H1 (cell line): Measurements from ENCODE around the gene CYB5R3. TPM values are rescaled to one million over a fixed set of nuclear protein-coding genes. Genes with fewer than 3 reads are reported as not detected.

Experiments
- CTCF ChIA-PET: fragments of 300-600 bp; sonication (Branson Sonifier 250); formaldehyde crosslinking; loops from one replicate; lab custom pipeline; 2021; ENCODE audit not compliant: partially characterized antibody; lab: Charles Lee
- POLR2A ChIA-PET: fragments of 300-600 bp; sonication (Branson Sonifier 250); formaldehyde crosslinking; loops from one replicate; lab custom pipeline; 2021; ENCODE audit warnings: inconsistent platforms; ENCODE audit not compliant: partially characterized antibody; lab: Charles Lee
- DNase-seq, 2 experiments: peaks; one replicate each; pipeline versions ENCODE4 v3.0.0 to v3.0.0-alpha.2; 2010 to 2022; ENCODE audit warnings: low spot score in 2 of 2, low read depth in 1 of 2, mixed read lengths in 1 of 2
- FAIRE-seq: peaks from 2 replicates; lab custom pipeline; 2011; peaks lifted over from hg19 to GRCh38; lab: Jason Lieb, UNC
- H2AFZ ChIP-seq: 2 replicates; pipeline ENCODE4 v1.8.1; 2012; ENCODE audit warnings: low read length, inconsistent platforms
- H2AK5ac ChIP-seq: 2 replicates; pipeline ENCODE4 v1.6.1; 2013; ENCODE audit warnings: low read depth, low read length
- H2BK120ac ChIP-seq: replicated peaks from 2 replicates; pipeline ENCODE3; 2013; ENCODE audit warnings: low read depth, low read length, inconsistent platforms
- H2BK12ac ChIP-seq: 2 replicates; pipeline ENCODE4 v1.6.1; 2013; ENCODE audit warnings: low read depth, low read length
- H2BK15ac ChIP-seq: 2 replicates; pipeline ENCODE4 v1.6.1; 2013; ENCODE audit warnings: low read length
- H2BK20ac ChIP-seq: 2 replicates; pipeline ENCODE4 v1.6.1; 2013; ENCODE audit warnings: low read length
- H2BK5ac ChIP-seq: 2 replicates; pipeline ENCODE4 v1.6.1; 2013; ENCODE audit warnings: low read depth, low read length
- H3K14ac ChIP-seq: 2 replicates; pipeline ENCODE4 v1.6.1; 2013; ENCODE audit warnings: inconsistent platforms; ENCODE audit not compliant: insufficient read length
- H3K18ac ChIP-seq: 2 replicates; pipeline ENCODE4 v1.6.1; 2013; ENCODE audit warnings: low read length; ENCODE audit errors: extremely low read depth
- H3K23ac ChIP-seq: 2 replicates; pipeline ENCODE4 v1.6.1; 2013; ENCODE audit warnings: inconsistent platforms; ENCODE audit not compliant: insufficient read length
- H3K23me2 ChIP-seq: 2 replicates; pipeline ENCODE4 v1.6.1; 2013; ENCODE audit warnings: low read depth, low read length
- H3K27ac ChIP-seq: 2 replicates; pipeline ENCODE4 v1.6.1; 2011; ENCODE audit warnings: low read depth, low read length, inconsistent platforms
- H3K27me3 ChIP-seq, 4 experiments: replicated peaks in 1 of 4; 1 replicate in 1 of 4; 2 replicates in 3 of 4; pipeline versions ENCODE4 v1.6.1 to v1.8.1; 2011 to 2013; ENCODE audit warnings: low read length in 3 of 4, mild to moderate bottlenecking in 3 of 4, inconsistent platforms in 2 of 4, mixed read lengths in 2 of 4, moderate library complexity in 1 of 4; ENCODE audit not compliant: control insufficient read depth in 3 of 4, insufficient read depth in 3 of 4; ENCODE audit errors: extremely low read depth in 1 of 4
- H3K36me3 ChIP-seq, 4 experiments: 2 replicates each; pipeline versions ENCODE4 v1.6.1 to v1.8.1; 2011 to 2013; ENCODE audit warnings: mild to moderate bottlenecking in 4 of 4, low read length in 3 of 4, moderate library complexity in 2 of 4, control low read depth in 1 of 4, inconsistent platforms in 1 of 4; ENCODE audit not compliant: insufficient read depth in 4 of 4, control insufficient read depth in 2 of 4
- H3K4ac ChIP-seq: replicated peaks from 2 replicates; pipeline ENCODE3; 2013; ENCODE audit warnings: low read length, low read depth, mixed read lengths, inconsistent platforms; ENCODE audit not compliant: insufficient read length
- H3K4me1 ChIP-seq, 4 experiments: replicated peaks in 1 of 4; 1 replicate in 1 of 4; 2 replicates in 3 of 4; pipeline versions ENCODE4 v1.6.1 to v1.8.1; 2011 to 2013; ENCODE audit warnings: low read length in 3 of 4, inconsistent platforms in 2 of 4, mixed read lengths in 1 of 4; ENCODE audit not compliant: insufficient read depth in 4 of 4, control insufficient read depth in 3 of 4
- H3K4me2 ChIP-seq, 2 experiments: 2 replicates each; pipeline versions ENCODE4 v1.6.1 to v1.8.1; 2011 to 2013; ENCODE audit warnings: low read depth in 2 of 2, low read length in 2 of 2, control low read depth in 1 of 2, inconsistent platforms in 1 of 2, mild to moderate bottlenecking in 1 of 2; ENCODE audit not compliant: insufficient read depth in 1 of 2
- H3K4me3 ChIP-seq, 4 experiments: fragments of 200-600, 300-600 bp in 1 of 4; sonication (generic), shearing (Covaris generic), sonication (Bioruptor Twin) in 1 of 4; 2 replicates each; pipeline versions ENCODE4 v1.5.1 to v1.8.1; 2011 to 2016; ENCODE audit warnings: low read length in 4 of 4, low read depth in 3 of 4, control low read depth in 2 of 4, inconsistent platforms in 2 of 4, mild to moderate bottlenecking in 2 of 4, mixed read lengths in 1 of 4, moderate library complexity in 1 of 4; ENCODE audit not compliant: insufficient read depth in 2 of 4; ENCODE audit errors: extremely low read depth in 1 of 4
- H3K56ac ChIP-seq: replicated peaks from 2 replicates; pipeline ENCODE3; 2013; ENCODE audit warnings: low read depth, mild to moderate bottlenecking, mixed read lengths, low read length, inconsistent platforms; ENCODE audit not compliant: insufficient read length
- H3K79me1 ChIP-seq: 2 replicates; pipeline ENCODE4 v1.6.1; 2013; ENCODE audit warnings: low read depth, low read length, control low read depth
- H3K79me2 ChIP-seq, 2 experiments: 2 replicates each; pipeline versions ENCODE4 v1.6.1 to v1.8.1; 2012 to 2013; ENCODE audit warnings: low read length in 2 of 2, mild to moderate bottlenecking in 2 of 2, inconsistent platforms in 1 of 2; ENCODE audit not compliant: insufficient read depth in 2 of 2, control insufficient read depth in 1 of 2
- H3K9ac ChIP-seq, 4 experiments: replicated peaks in 1 of 4; 1 replicate in 1 of 4; 2 replicates in 3 of 4; pipeline versions ENCODE4 v1.6.1 to v1.8.1; 2011 to 2013; ENCODE audit warnings: low read depth in 3 of 4, low read length in 3 of 4, control low read depth in 2 of 4, mild to moderate bottlenecking in 2 of 4, moderate library complexity in 2 of 4, inconsistent platforms in 1 of 4; ENCODE audit errors: extremely low read depth in 1 of 4
- H3K9me3 ChIP-seq, 2 experiments: 2 replicates each; pipeline versions ENCODE4 v1.6.1 to v1.8.1; 2012 to 2013; ENCODE audit warnings: mild to moderate bottlenecking in 2 of 2, moderate library complexity in 2 of 2, control low read depth in 1 of 2, inconsistent platforms in 1 of 2, low read depth in 1 of 2, low read length in 1 of 2, mixed read lengths in 1 of 2; ENCODE audit not compliant: insufficient read depth in 2 of 2
- H4K20me1 ChIP-seq, 2 experiments: replicated peaks in 1 of 2; 2 replicates each; pipeline versions ENCODE3 to v1.8.1; 2011 to 2013; ENCODE audit warnings: inconsistent platforms in 2 of 2, low read length in 2 of 2, mild to moderate bottlenecking in 1 of 2; ENCODE audit not compliant: insufficient read depth in 2 of 2, control insufficient read depth in 1 of 2
- H4K5ac ChIP-seq: 2 replicates; pipeline ENCODE4 v1.6.1; 2013; ENCODE audit warnings: low read length, low read depth, mixed read lengths, inconsistent platforms; ENCODE audit not compliant: insufficient read length
- H4K8ac ChIP-seq: 2 replicates; pipeline ENCODE4 v1.8.0; 2013; ENCODE audit warnings: mild to moderate bottlenecking, moderate library complexity, low read length, inconsistent platforms; ENCODE audit not compliant: insufficient read depth; ENCODE audit errors: extremely low read depth
- H4K91ac ChIP-seq: replicated peaks from 2 replicates; pipeline ENCODE3; 2013; ENCODE audit warnings: low read length, mixed read lengths, inconsistent platforms; ENCODE audit not compliant: insufficient read length
- CHD1 ChIP-seq: IDR thresholded peaks from 2 replicates; pipeline ENCODE4 v1.6.1; 2012; ENCODE audit warnings: low read depth, low read length, improper control_type of control experiment
- SUZ12 ChIP-seq: fragments of 200-600 bp; sonication (generic); IDR thresholded peaks from 2 replicates; pipeline ENCODE4 v1.6.1; 2012; ENCODE audit warnings: mild to moderate bottlenecking, inconsistent platforms, low read length, moderate library complexity, mixed read lengths
- WGBS, 2 experiments: shearing (Covaris generic) in 1 of 2; methylation state at CpG; one replicate each; pipeline versions ENCODE4 v1.1.6 to v1.1.7; 2013 to 2015; ENCODE audit warnings: low lambda C conversion rate in 2 of 2, mixed read lengths in 2 of 2, inconsistent platforms in 1 of 2, low coverage in 1 of 2, missing lambda C conversion rate in 1 of 2; ENCODE audit not compliant: insufficient replicate concordance in 2 of 2, insufficient coverage in 1 of 2, insufficient read length in 1 of 2; ENCODE audit errors: extremely low coverage in 1 of 2, missing lambda C conversion rate in 1 of 2; 5-methylcytosine and 5-hydroxymethylcytosine counted together
- polyA plus RNA-seq, 7 experiments: library from polyadenylated mRNA; depleted of rRNA in 3 of 7; stranded (reverse) in 5 of 7; unstranded in 2 of 7; fragments of >200 nt in 5 of 7; fragments of 200-250 nt in 2 of 7; gene quantifications; 1 replicate in 5 of 7; 2 replicates in 1 of 7; 4 replicates in 1 of 7; pipeline versions ENCODE4 v1.2.1 to v1.2.3, GENCODE V29; 2011 to 2013; ENCODE audit warnings: missing spikeins in 2 of 7, mixed read lengths in 2 of 7
- total RNA-seq: library from RNA; stranded (reverse); fragmentation: NEBNext Ultra II Directional; extraction: Animal tissue kit (Norgen Biotek cat#: 25700); gene quantifications from 2 replicates; pipeline ENCODE4 v1.2.1, GENCODE V29; 2021
- TF ChIP-seq, protein P1 (sequence below): IDR thresholded peaks from 2 replicates; pipeline ENCODE4 v1.6.1; 2012; ENCODE audit warnings: low read length, inconsistent platforms

CYB5R3 gene
- total and polyA plus RNA-seq, 2 of the 8 experiments (the other 6 are each of a cell fraction or from before 2014, with no cell fraction given), result 75.3 to 113 TPM

DNA sequence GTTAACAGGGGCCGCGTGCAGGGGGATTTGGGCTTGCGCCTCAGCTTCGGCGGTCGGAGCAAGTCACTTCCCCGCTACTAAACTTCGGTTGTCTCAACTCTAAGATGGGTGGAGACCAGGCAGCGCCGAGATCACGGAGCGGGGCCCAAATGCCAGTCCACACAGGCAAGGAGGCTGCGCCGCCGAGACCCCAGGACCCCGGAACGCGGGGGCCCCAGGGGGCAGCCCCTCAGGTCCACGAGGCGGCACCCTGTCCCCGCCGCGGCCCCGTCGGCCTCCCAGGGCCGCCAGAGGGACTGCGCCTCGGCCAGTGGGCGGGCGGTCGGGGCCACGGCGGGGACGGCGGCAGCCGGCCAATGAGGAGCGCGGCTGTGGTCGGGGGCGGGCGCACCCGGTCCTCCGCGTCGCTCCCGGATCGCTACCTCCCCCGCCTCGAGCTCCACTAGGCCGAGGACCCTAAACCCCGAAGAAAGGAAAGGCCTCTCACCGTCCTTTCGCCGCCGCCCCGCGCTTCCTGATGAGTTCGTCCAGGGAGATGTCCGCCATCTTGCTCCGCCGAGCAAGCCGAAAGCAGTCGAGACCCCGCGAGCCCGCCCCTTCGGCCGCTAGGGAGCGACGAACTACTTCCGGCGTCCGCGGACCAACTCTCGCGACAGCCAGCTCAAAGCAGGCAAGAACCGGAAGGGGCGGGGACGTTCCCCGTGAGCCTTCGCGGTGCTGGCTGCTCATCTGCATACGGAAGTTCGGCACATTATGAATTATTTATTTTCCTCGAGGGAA is 34.7 kb downstream of the CYB5R3 start, which contains the start of gene POLDIP3:
Gene POLDIP3 (minus strand): TSS at position 572 of the 780 bp plus-strand sequence. CDS start 26 bp downstream, at position 546.
- 3% methylated on average over 62 of the region's 85 CpGs; no CpG with 5 or more reads in 1 of the 2 experiments for WGBS, 2 experiments
- Histone ChIP-seq H4K91ac (peak within 1 kb of the TSS; percentile 95), H2BK15ac (no peak within 1 kb of the TSS), H2BK120ac (peak within 1 kb of the TSS; percentile 97), H3K27ac (peak within 1 kb of the TSS; percentile 98), H3K18ac (peak within 1 kb of the TSS; percentile 97), H2BK12ac (peak within 1 kb of the TSS; percentile 94), H3K4me3 (peak within 1 kb of the TSS; percentile 62 to 98 (median 94)), H3K23me2 (peaks cover 6% of the 10 kb centered on the region; the same call in 1 of the 2 replicates), H3K4me1 (peaks cover 5 to 10% (median 9%) of the 10 kb centered on the region in 4 experiments), H3K9ac (peak within 1 kb of the TSS; percentile 93 to 98 (median 95)), H3K79me2 (peaks cover 32 to 48% of the 10 kb centered on the region in 2 experiments), H2AK5ac (peak within 1 kb of the TSS; percentile 67; the same call in 1 of the 2 replicates), H3K9me3 (no peaks in the 10 kb centered on the region), H4K5ac (peak within 1 kb of the TSS; percentile 98), H3K14ac (peak within 1 kb of the TSS; percentile 35), H3K56ac (peak within 1 kb of the TSS; percentile 97), H4K8ac (peak within 1 kb of the TSS; percentile 100), H3K4ac (peak within 1 kb of the TSS; percentile 97), H2BK5ac (peak within 1 kb of the TSS; percentile 100), H3K23ac (no peak within 1 kb of the TSS), H3K79me1 (peaks cover 11% of the 10 kb centered on the region), H2BK20ac (no peak within 1 kb of the TSS), H4K20me1 (peaks cover 7 to 10% of the 10 kb centered on the region in 2 experiments), H2AFZ (no peak within 1 kb of the TSS; the same call in 1 of the 2 replicates), H3K27me3 (no peaks in the 10 kb centered on the region), H3K36me3 (peaks cover 0 to 4% (median under 1%) of the 10 kb centered on the region in 4 experiments; a peak in 4 of 8 replicates), H3K4me2 (peak within 1 kb of the TSS; percentile 91 to 94)
- ChIA-PET POLR2A (interaction anchor here (0.5 to 13.9 kb wide), 91 partner anchors 11 to 1286 kb away, joined by 3 to 399 read pairs (median 4); partner anchors contain the start of genes A4GALT, ARFGAP3, ATP5MGL and CYB5R3), CTCF (interaction anchor here (0.8 to 1.3 kb wide), 5 partner anchors 35 to 186 kb away, joined by 3 to 4 read pairs (median 3); no protein-coding TSS in a partner anchor)
- FAIRE-seq, result no peak
- DNase-seq, result peak; percentile 98
- TF ChIP-seq SUZ12 (no peak), CHD1 (no peak)
- TF ChIP-seq, protein P1, sequence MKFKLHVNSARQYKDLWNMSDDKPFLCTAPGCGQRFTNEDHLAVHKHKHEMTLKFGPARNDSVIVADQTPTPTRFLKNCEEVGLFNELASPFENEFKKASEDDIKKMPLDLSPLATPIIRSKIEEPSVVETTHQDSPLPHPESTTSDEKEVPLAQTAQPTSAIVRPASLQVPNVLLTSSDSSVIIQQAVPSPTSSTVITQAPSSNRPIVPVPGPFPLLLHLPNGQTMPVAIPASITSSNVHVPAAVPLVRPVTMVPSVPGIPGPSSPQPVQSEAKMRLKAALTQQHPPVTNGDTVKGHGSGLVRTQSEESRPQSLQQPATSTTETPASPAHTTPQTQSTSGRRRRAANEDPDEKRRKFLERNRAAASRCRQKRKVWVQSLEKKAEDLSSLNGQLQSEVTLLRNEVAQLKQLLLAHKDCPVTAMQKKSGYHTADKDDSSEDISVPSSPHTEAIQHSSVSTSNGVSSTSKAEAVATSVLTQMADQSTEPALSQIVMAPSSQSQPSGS, result no peak
